Upper lobe of left lung (tissue), 6 donors: Measurements from ENCODE around the gene DDX10. TPM values are rescaled to one million over a fixed set of nuclear protein-coding genes. Genes with fewer than 3 reads are reported as not detected.

Experiments used
- ATAC-seq, 2 donors: fragments of 200-7000 bp; cut with Tn5 transposase; one replicate each; pipeline ENCODE4 v1.9.1; 2022; ENCODE audit warnings: mild to moderate bottlenecking in 2 of 2, moderate library complexity in 2 of 2; ENCODE audit not compliant: low FRiP score in 2 of 2
- DNase-seq, 2 donors: peaks; one replicate each; pipeline ENCODE4 v3.0.0-alpha.2; 2019 to 2020
- H3K27ac ChIP-seq, 4 donors: fragments of 200-600 bp; sonication (generic); one replicate each; pipeline ENCODE4 v1.5.1; 2016 to 2019
- H3K27me3 ChIP-seq, 4 donors: fragments of 200-600 bp; sonication (generic); one replicate each; pipeline ENCODE4 v1.5.1; 2017 to 2019
- H3K36me3 ChIP-seq, 4 donors: fragments of 200-600 bp; sonication (generic); one replicate each; pipeline ENCODE4 v1.5.1; 2016 to 2019
- H3K4me1 ChIP-seq, 4 donors: fragments of 200-600 bp; sonication (generic); one replicate each; pipeline ENCODE4 v1.5.1; 2018 to 2019
- H3K4me3 ChIP-seq, 4 donors: fragments of 200-600 bp; sonication (generic); one replicate each; pipeline ENCODE4 v1.5.1; 2017 to 2019; ENCODE audit warnings: mild to moderate bottlenecking in 2 of 4, moderate library complexity in 1 of 4
- H3K9me3 ChIP-seq, 4 donors: fragments of 200-600 bp; sonication (generic); one replicate each; pipeline ENCODE4 v1.5.1; 2018 to 2019
- EP300 ChIP-seq, 4 donors: sonication (generic); formaldehyde crosslinking; IDR thresholded peaks; one replicate each; pipeline ENCODE4 v1.5.1; 2017; ENCODE audit warnings: antibody characterized with exemption in 4 of 4, control low read depth in 2 of 4
- POLR2A ChIP-seq, 4 donors: fragments of 450-650 bp; IDR thresholded peaks; one replicate each; pipeline ENCODE4 v1.5.1; 2016 to 2017; ENCODE audit warnings: antibody characterized with exemption in 4 of 4, mild to moderate bottlenecking in 2 of 4
- POLR2AphosphoS5 ChIP-seq, 2 donors: sonication (generic); formaldehyde crosslinking; IDR thresholded peaks; one replicate each; pipeline ENCODE4 v1.5.1; 2017; ENCODE audit warnings: antibody characterized with exemption in 2 of 2
- WGBS, 2 donors: methylation state at CpG; one replicate each; pipeline ENCODE4 v1.1.5; 2017 to 2018; 5-methylcytosine and 5-hydroxymethylcytosine counted together
- total RNA-seq, 6 donors: library from RNA; depleted of rRNA in 4 of 6; stranded (reverse); fragments of >200 nt in 4 of 6; gene quantifications; one replicate each; pipeline versions ENCODE4 v1.1.0 to v1.2.1, GENCODE V29; 2016 to 2021
- TF ChIP-seq, protein P1 (sequence below), 6 experiments: fragments of 450-650 bp in 4 of 6; fragments of 200-600 bp in 2 of 6; sonication (generic) in 2 of 6; IDR thresholded peaks; one replicate each; pipeline ENCODE4 v1.5.1; 2016 to 2019; ENCODE audit warnings: antibody characterized with exemption in 6 of 6
- donor health status: DM: no; HTN: no; CAD: no; lungs with moderate emphysema.
- donor health status: DM: no; HTN: yes; CAD: no; lungs with severe emphysema.

DDX10 gene
- total RNA-seq, 6 donors from 2014 or later: 9.0 to 25.2 (median 17.4) TPM

DNA sequence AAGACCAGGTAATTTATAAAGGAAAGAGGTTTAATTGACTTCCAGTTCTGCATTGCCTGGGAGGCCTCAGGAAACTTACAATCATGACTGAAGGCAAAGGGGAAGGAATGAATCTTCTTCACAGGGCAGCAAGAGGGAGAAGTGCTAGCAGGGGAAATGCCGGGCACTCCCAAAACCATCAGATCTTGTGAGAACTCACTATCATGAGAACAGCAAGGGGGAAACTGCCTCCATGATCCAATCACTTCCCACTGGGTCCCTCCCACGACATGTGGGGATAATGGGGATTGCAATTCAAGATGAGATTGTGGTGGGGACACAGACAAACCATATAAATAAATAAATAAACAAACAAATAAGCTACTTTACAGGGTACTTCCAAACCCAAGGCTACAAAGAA is 42.5 kb upstream of the DDX10 start:
- 70 to 94% methylated on average over 2 of the region's 2 CpGs for WGBS, 2 donors
- no peaks in the 10 kb centered on the region for H3K27me3 ChIP-seq
- DNase-seq (no peak), ATAC-seq (no peak)
- no peaks in the 10 kb centered on the region for H3K9me3 ChIP-seq
- no peak overlapping the region for H3K27ac ChIP-seq
- no peaks in the 10 kb centered on the region for H3K36me3 ChIP-seq
- H3K4me3 ChIP-seq: no peak overlapping the region
- no peaks in the 10 kb centered on the region for H3K4me1 ChIP-seq
- TF ChIP-seq POLR2A (IDR thresholded peaks at IDR 0.05) (no peak), POLR2AphosphoS5 (IDR thresholded peaks at IDR 0.05) (no peak), EP300 (IDR thresholded peaks at IDR 0.05) (no peak)
- TF ChIP-seq, protein P1, sequence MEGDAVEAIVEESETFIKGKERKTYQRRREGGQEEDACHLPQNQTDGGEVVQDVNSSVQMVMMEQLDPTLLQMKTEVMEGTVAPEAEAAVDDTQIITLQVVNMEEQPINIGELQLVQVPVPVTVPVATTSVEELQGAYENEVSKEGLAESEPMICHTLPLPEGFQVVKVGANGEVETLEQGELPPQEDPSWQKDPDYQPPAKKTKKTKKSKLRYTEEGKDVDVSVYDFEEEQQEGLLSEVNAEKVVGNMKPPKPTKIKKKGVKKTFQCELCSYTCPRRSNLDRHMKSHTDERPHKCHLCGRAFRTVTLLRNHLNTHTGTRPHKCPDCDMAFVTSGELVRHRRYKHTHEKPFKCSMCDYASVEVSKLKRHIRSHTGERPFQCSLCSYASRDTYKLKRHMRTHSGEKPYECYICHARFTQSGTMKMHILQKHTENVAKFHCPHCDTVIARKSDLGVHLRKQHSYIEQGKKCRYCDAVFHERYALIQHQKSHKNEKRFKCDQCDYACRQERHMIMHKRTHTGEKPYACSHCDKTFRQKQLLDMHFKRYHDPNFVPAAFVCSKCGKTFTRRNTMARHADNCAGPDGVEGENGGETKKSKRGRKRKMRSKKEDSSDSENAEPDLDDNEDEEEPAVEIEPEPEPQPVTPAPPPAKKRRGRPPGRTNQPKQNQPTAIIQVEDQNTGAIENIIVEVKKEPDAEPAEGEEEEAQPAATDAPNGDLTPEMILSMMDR (IDR thresholded peaks at IDR 0.05): no peak

DNA sequence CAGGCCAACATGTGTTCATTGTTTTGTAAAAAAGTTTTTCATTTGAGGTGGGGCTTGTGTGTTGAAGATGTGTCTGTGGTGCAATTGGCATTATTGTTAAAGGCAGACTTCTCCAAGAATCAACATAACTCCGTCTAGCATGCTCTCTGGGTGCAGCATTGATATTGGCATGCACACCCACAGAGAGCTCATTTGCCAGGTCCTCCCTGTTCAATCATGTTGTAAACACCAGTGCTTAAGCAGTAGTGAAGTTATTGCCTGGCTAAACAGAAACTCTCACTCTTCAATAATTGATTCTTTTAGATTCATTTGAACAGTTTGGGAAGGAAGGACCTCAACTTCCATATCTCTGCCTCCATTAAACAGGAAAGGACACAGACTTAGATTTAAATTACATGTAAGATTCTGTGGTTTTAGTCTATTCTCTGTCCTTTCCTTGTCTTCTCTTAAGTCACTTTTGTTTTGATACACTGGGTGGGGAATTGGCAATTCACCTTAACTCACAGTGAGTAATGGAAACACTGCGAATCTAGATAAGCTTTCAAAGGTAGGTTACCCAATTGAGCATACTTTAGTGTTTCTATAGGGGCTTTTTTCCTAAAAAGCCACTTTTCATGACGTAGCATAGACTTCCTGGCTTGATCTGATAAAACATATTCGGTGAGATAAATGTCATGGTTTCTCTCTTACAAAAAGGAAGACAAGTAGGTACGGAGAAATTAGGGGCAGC is 40.5 kb upstream of the DDX10 start:
- H3K27me3 ChIP-seq: no peaks in the 10 kb centered on the region
- H3K9me3 ChIP-seq: no peaks in the 10 kb centered on the region
- no peak for DNase-seq
- 81 to 83% methylated on average over 5 of the region's 5 CpGs for WGBS, 2 donors
- H3K4me3 ChIP-seq: no peak overlapping the region
- no peak for ATAC-seq
- H3K4me1 ChIP-seq: no peaks in the 10 kb centered on the region
- no peak overlapping the region for H3K27ac ChIP-seq
- TF ChIP-seq EP300 (IDR thresholded peaks at IDR 0.05): no peak
- no peak for TF ChIP-seq POLR2A (IDR thresholded peaks at IDR 0.05)
- no peak for TF ChIP-seq POLR2AphosphoS5 (IDR thresholded peaks at IDR 0.05)
- TF ChIP-seq, protein P1 (IDR thresholded peaks at IDR 0.05): no peak
- no peaks in the 10 kb centered on the region for H3K36me3 ChIP-seq

GRCh38 chr11:108628326-108628725 is 36.5 kb upstream of the DDX10 start:
- Histone ChIP-seq H3K4me1 (no peaks in the 10 kb centered on the region), H3K9me3 (no peaks in the 10 kb centered on the region), H3K27ac (no peak overlapping the region), H3K27me3 (no peaks in the 10 kb centered on the region), H3K36me3 (no peaks in the 10 kb centered on the region), H3K4me3 (no peak overlapping the region)
- WGBS, 2 donors: 90 to 100% methylated on average over 2 to 5 of the region's 10 CpGs
- DNase-seq: peak in 1 of 2 donors; percentile 55
- ATAC-seq: peak in 1 of 2 donors; percentile 22
- TF ChIP-seq POLR2A (IDR thresholded peaks at IDR 0.05) (no peak), EP300 (IDR thresholded peaks at IDR 0.05) (no peak), POLR2AphosphoS5 (IDR thresholded peaks at IDR 0.05) (no peak)
- TF ChIP-seq, protein P1 (IDR thresholded peaks at IDR 0.05): no peak

GRCh38 chr11:108628812-108629211 is 36.1 kb upstream of the DDX10 start:
- Histone ChIP-seq H3K27me3 (no peaks in the 10 kb centered on the region), H3K9me3 (no peaks in the 10 kb centered on the region), H3K4me1 (no peaks in the 10 kb centered on the region), H3K36me3 (no peaks in the 10 kb centered on the region), H3K4me3 (no peak overlapping the region), H3K27ac (no peak overlapping the region)
- 89 to 94% methylated on average over 2 of the region's 2 CpGs for WGBS, 2 donors
- no peak for DNase-seq
- ATAC-seq: peak in 1 of 2 donors; percentile 37
- TF ChIP-seq POLR2A (IDR thresholded peaks at IDR 0.05) (no peak), EP300 (IDR thresholded peaks at IDR 0.05) (no peak), POLR2AphosphoS5 (IDR thresholded peaks at IDR 0.05) (no peak)
- TF ChIP-seq, protein P1 (IDR thresholded peaks at IDR 0.05): no peak

DNA sequence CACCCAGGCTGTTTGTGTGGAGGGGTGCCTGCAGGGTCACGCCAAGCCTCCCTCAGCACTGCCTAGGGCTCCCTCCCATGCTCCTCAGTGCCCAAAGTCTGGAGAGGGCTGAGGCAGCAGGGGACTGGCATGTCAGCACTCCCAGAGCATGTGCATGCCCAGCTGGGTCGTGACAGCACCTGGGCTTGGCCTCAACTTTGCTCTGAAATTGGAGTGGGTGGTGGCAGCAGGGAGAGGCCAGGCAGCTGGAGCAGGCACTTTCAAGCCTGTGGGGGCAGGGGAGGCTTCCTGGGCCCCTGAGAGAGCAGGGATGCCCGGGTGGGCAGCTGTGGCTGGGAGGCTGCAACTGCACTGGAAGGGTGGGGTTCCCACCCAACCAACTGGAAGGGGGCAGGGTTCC is 35.6 kb upstream of the DDX10 start:
- WGBS, 2 donors: 91% methylated on average over 2 of the region's 3 CpGs; no CpG with 5 or more reads in 1 of the 2 donors
- DNase-seq (peak in 1 of 2 donors; percentile 37), ATAC-seq (peak in 1 of 2 donors; percentile 40)
- Histone ChIP-seq H3K9me3 (no peaks in the 10 kb centered on the region), H3K36me3 (no peaks in the 10 kb centered on the region), H3K4me3 (no peak overlapping the region), H3K27me3 (no peaks in the 10 kb centered on the region), H3K4me1 (no peaks in the 10 kb centered on the region), H3K27ac (no peak overlapping the region)
- TF ChIP-seq, protein P1 (IDR thresholded peaks at IDR 0.05): no peak
- TF ChIP-seq POLR2A (IDR thresholded peaks at IDR 0.05) (no peak), EP300 (IDR thresholded peaks at IDR 0.05) (no peak), POLR2AphosphoS5 (IDR thresholded peaks at IDR 0.05) (no peak)
